Fibroblast of peridontal ligament (primary cell): ENCODE results near the gene RBM19.

Experiments used
- DNase-seq: peaks from one replicate; pipeline ENCODE4 v3.0.0-alpha.2; 2010; ENCODE audit errors: extremely low read depth

Gene RBM19

GRCh38 chr12:113932381-113933196 lies 33.5 kb downstream of the RBM19 start:
- peak; percentile 18 for DNase-seq

GRCh38 chr12:113931517-113931916 lies 34.6 kb downstream of the RBM19 start:
- no peak for DNase-seq

DNA sequence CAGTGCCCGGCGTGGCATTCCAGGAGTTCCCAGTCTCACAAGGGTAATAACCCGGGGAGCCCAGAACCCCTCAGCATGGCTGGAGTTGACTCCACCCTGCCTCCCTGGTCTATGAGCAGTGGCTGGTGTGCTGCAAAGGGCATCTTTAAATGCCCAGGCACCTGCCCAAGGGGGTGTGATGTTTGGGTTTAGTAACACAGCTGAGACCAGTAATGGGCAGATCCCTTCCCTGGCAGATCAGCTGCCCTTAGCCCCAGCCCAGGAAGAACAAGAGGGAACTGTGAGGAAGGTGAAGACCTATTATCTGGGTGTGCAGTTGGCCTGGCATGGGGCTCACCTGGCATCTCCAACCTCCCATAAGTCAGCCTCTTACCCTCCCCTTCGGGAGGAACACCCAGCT lies 35.9 kb downstream of the RBM19 start:
- no peak for DNase-seq

GRCh38 chr12:113929312-113929989 lies 36.7 kb downstream of the RBM19 start:
- no peak for DNase-seq

DNA sequence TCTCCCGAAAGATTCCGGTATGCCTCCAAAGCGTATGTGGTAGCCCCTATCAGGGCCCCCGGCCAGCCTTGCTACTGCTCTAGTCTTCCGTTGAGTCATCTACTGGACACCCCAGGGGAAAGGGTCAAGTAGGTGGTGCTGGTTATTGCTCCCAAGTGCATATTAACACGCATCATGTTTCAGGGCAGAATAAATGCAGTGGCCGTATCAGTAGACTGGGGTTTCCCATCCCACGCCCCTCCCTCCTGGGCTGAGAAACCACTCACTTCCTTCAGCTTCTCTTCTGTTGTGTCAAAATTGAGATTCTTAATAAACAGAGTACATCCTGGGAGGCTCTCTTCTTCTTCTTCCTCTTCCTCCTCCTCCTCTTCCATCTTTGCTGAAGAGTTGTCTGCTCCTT lies 39.3 kb downstream of the RBM19 start:
- no peak for DNase-seq

GRCh38 chr12:113924341-113924740 lies 41.8 kb downstream of the RBM19 start:
- no peak for DNase-seq

DNA sequence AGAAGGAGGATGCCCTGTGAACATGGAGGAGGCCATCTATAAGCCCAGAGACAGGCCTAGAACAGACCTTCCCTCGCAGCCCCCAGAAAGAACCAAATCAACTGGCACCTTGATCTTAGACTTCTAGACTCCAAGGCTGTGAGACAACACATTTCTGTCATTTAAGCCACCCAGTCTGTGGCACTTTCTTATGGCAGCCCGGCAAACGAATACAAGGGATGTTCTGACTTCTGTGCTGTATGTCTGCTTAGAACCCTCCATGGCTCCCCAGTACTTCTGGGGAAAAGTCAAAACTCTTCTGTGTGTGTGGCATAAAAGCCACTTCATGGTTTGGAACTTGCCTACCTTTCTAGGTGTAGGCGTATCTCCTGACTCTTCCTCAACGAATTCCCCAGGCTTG lies 42.9 kb downstream of the RBM19 start:
- DNase-seq: no peak

DNA sequence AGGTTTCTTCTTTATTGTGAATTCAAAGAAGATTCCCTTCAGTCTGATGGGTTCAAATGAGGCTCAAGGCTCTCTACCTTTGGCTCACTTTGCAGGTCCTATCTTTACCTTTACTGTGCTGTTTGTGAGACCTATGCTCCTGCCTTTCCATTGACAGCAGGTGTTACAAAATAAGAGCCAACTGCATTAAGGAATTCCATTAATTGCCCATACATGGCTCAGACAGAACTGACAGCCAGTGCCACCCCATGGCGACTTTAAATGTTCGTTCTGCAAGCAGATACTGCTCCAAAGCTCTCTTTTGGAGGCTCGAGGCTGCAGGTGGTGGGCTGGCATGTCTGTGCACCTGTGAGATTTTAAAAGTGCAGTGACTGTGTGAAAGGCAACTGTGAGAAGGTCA lies 44.7 kb downstream of the RBM19 start:
- DNase-seq: no peak

DNA sequence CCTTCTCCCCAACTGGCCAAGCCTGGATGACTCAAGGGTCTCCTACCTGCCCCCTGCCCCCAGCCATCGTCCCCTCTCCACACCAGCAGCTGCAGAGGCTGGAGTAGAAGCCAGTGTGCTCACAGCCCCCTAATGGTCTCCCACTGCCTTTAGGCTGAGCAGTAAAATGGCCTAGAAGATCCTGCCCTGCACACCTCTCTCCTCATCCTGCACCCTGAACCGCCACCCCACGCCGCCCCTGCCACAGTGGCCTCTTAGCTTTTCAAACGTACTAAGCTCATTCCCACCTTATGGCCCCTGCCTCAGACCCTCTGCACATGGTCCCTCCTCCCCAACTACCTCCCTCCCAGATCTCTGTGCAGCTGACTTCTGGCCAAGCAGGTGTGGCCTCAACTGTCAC lies 46.3 kb downstream of the RBM19 start:
- DNase-seq: no peak

- no peak for DNase-seq
These were observed 47.8 kb downstream of the RBM19 start for GRCh38 chr12:113918306-113918705.

GRCh38 chr12:113917393-113917792 lies 48.7 kb downstream of the RBM19 start:
- DNase-seq: no peak

- DNase-seq: no peak
These were observed 51.3 kb downstream of the RBM19 start for GRCh38 chr12:113914806-113915205.

DNA sequence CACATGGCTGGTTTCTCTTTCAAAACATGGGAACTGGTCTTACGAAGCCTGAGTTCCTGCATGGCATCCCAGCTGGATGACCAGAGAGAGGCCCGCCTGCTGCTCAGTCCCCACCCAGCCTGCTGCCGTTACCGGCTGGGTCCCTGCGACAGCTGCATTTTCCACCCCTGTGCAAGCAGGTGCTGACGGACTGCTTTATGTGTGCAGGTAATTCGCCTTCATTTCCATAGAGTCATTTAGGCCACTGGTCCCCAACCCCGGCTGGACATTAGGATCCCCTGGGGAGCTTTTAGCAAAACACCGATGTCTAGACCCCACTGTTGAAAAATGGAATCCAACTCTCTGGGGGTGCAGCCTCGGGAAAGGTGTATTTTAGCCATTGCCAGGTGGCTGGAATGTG lies 51.9 kb downstream of the RBM19 start:
- no peak for DNase-seq

GRCh38 chr12:113912760-113913329 lies 53.3 kb downstream of the RBM19 start:
- peak; percentile 81 for DNase-seq

DNA sequence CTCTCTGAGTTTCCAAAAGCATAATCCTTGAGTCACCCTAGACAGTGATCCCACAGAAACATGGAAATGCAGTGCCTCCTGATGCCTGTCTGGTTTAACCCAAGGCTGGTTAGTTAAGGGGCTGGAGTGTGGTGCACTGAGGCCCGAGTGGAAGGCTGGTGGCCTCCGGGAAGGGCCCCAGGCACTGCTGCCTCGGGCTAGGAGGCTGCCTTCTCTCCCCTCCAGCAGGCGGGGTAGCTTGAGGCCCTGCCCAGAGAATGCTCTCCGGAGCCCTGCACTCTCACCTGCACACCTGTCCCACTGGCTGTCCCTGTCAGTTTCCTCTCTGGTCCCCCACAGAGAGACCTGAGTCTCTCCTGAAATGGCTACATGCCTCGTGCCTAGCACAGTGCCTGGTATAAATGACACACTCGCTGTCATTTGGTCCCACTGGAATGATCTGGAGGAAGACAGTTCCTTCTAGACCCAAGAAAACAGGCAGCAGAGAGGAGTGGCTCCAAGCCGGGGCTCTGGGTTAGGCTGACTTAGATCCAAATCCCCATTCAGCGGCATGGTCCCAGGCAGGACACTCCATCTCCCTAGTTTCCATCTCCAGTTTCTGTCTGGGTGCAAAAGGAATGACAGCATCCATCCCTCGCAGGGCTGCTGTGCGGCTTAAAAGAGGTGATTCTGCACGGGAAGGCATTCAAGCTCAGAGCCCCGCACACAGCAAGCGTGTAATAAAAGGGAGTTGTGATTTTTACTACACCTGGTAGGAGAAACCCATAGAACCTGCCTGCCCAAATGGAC lies 54.0 kb downstream of the RBM19 start:
- no peak for DNase-seq

DNA sequence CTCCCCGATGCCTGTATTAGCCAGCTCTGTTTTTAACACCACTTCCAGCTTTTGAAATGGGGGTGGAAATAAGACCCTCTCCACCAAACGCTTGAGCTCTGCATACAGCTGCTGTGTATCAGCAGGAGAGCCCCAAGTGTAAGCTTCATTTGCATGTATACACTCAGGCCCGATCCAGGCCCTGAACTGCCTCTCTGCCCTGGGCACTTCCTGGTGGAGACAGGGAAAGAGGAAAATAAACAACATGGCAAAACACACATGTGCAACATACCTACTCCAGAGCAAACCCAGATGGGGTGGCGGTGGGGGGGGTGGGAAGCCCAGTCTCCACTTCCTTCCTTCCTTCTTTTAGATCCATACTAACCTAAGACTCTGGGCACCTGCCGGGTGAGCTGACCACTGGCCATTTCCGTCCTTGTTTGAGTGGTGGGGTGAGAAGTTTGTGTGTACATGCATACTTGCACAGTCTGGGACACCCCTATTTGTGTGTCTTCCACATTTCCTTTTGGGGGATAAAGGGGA lies 55.3 kb downstream of the RBM19 start:
- DNase-seq: no peak

GRCh38 chr12:113909776-113910420 lies 56.2 kb downstream of the RBM19 start:
- no peak for DNase-seq

GRCh38 chr12:113908584-113909100 lies 57.5 kb downstream of the RBM19 start:
- DNase-seq: no peak

DNA sequence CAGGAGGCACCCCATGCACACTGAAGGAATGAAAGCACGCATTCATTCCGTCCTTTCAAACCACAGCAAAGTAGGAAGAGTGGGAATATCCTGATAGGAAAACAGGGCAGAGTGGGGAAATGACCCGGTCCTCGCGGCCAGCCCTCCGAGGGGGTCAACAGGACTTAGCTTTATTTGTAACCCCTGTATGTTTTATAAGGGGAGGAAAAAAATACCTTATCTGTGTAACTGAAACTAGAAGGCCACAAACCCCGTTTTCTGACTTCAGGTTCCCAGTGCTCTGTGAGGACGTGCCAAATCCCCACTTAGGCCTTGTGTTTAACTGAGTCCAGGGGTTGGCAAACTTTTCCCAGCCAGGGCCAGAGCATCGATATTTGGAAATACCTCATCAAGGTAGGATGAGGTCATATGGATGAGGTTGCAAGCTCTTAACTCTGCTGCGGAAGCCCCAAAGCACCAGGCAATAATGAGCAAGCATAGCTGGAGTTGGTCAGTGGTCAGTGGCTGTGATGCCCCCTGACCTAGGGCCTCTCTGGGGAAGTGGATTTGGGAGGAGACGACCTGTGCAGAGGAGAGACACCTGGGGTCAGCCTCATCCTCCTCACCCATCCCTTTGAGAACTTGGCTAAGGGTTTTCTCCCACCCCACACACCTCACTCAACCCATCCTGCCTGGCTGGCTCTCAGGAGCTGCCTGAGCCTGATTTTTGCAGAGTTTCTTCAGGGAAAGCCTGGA lies 58.5 kb downstream of the RBM19 start:
- no peak for DNase-seq

- DNase-seq: no peak
These were observed 59.5 kb downstream of the RBM19 start for GRCh38 chr12:113906411-113907200.
